Measurements from ENCODE around the gene POTEC.
"Not testable (repeated sequence)": the region's sequence is repeated elsewhere in the genome, so short reads cannot be mapped to it uniquely, and the experiment has no call there.

The POTEC gene

GRCh38 chr18:14543446-14543964, at the start of gene POTEC:
Gene POTEC, minus strand, starts transcription at chr18:14543600. Its CDS starts 454 bp downstream, at chr18:14543146.
- not testable (repeated sequence) for DNase-seq

- DNase-seq, result no peak
Measured at GRCh38 chr18:14577971-14578370, 34.6 kb upstream of the POTEC start.

GRCh38 chr18:14559502-14559901, 16.1 kb upstream of the POTEC start:
- not testable (repeated sequence) for DNase-seq

GRCh38 chr18:14531659-14532058, 11.7 kb downstream of the POTEC start:
- DNase-seq, result not testable (repeated sequence)

- not testable (repeated sequence) for DNase-seq
Measured at GRCh38 chr18:14510707-14511106, 32.7 kb downstream of the POTEC start.

GRCh38 chr18:14503691-14504090, 39.7 kb downstream of the POTEC start:
- not testable (repeated sequence) for DNase-seq

- not testable (repeated sequence) for DNase-seq
Measured at GRCh38 chr18:14501894-14502293, 41.5 kb downstream of the POTEC start.

GRCh38 chr18:14489256-14490014, 54.0 kb downstream of the POTEC start:
- not testable (repeated sequence) for DNase-seq

- not testable (repeated sequence) for DNase-seq
Measured at GRCh38 chr18:14488789-14489188, 54.6 kb downstream of the POTEC start.

- not testable (repeated sequence) for DNase-seq
Measured at GRCh38 chr18:14486926-14487580, 56.3 kb downstream of the POTEC start.

GRCh38 chr18:14479076-14479475, 64.3 kb downstream of the POTEC start:
- DNase-seq, result not testable (repeated sequence)

- DNase-seq, result not testable (repeated sequence)
Measured at GRCh38 chr18:14475520-14475919, 67.9 kb downstream of the POTEC start.

GRCh38 chr18:14474752-14475151, 68.6 kb downstream of the POTEC start:
- DNase-seq, result not testable (repeated sequence)

GRCh38 chr18:14474007-14474720, 69.2 kb downstream of the POTEC start:
- not testable (repeated sequence) for DNase-seq

GRCh38 chr18:14473250-14474006, 70.0 kb downstream of the POTEC start:
- DNase-seq, result not testable (repeated sequence)

- not testable (repeated sequence) for DNase-seq
Measured at GRCh38 chr18:14471286-14471685, 72.1 kb downstream of the POTEC start.

GRCh38 chr18:14470446-14470845, 73.0 kb downstream of the POTEC start:
- DNase-seq, result not testable (repeated sequence)

- not testable (repeated sequence) for DNase-seq
Measured at GRCh38 chr18:14470046-14470445, 73.4 kb downstream of the POTEC start.

GRCh38 chr18:14465989-14466388, 77.4 kb downstream of the POTEC start:
- DNase-seq, result not testable (repeated sequence)

All from NCI-H1930 (cell line).